GM06990 (cell line): Measurements from ENCODE around the gene TPCN2.

Experiments
- DNase-seq: peaks from one replicate; pipeline ENCODE4 v3.0.0-alpha.2; 2011; ENCODE audit not compliant: insufficient read length; ENCODE audit errors: extremely low read depth
- H3K27me3 ChIP-seq: replicated peaks from 2 replicates; pipeline ENCODE4 v1.6.0; 2011; ENCODE audit warnings: low read length; ENCODE audit not compliant: control insufficient read depth, insufficient read depth
- H3K36me3 ChIP-seq: 2 replicates; pipeline ENCODE4 v1.5.1; 2011; ENCODE audit warnings: low read length; ENCODE audit not compliant: control insufficient read depth, insufficient read depth
- H3K4me3 ChIP-seq: replicated peaks from 2 replicates; pipeline ENCODE4 v1.5.1; 2011; ENCODE audit warnings: low read depth, mild to moderate bottlenecking, control low read depth, low read length
- CTCF ChIP-seq: IDR thresholded peaks from 2 replicates; pipeline ENCODE4 v1.5.1; 2011; ENCODE audit warnings: low read length, control low read depth, mild to moderate bottlenecking, inconsistent platforms; ENCODE audit not compliant: insufficient read depth, poor library complexity, severe bottlenecking

TPCN2 gene

GRCh38 chr11:69044111-69045013, 4.4 kb upstream of the TPCN2 start:
- no peaks in the 10 kb centered on the region for H3K36me3 ChIP-seq
- peak; percentile 53 for TF ChIP-seq CTCF
- no peak for DNase-seq
- no peak overlapping the region for H3K4me3 ChIP-seq
- no peaks in the 10 kb centered on the region for H3K27me3 ChIP-seq

GRCh38 chr11:69048031-69048693, 570 bp upstream of the TPCN2 start:
- Histone ChIP-seq H3K4me3 (peak overlapping the region; percentile 20), H3K27me3 (no peaks in the 10 kb centered on the region), H3K36me3 (no peaks in the 10 kb centered on the region)
- DNase-seq = no peak
- TF ChIP-seq CTCF = no peak

DNA sequence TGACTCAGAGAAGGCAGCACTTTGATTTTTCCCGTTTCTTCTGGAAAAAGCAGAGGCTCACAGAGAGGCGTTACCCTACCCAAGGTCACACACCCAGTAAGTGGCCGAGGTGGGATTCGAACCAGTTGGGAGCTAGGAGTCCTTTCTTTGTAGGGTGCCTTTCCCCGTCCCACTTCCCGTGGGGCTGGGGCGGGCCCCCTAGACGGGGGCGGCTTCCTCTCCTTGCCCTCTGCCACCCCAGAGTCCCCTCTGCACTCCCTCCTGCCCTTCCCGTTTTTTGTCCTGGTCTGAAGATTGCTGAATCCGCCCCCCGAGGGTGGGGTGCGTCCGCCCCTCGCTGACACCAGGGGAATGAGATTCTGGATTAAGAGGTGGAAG, 747 bp downstream of the TPCN2 start:
- Histone ChIP-seq H3K36me3 (no peaks in the 10 kb centered on the region), H3K4me3 (peak overlapping the region; percentile 91), H3K27me3 (no peaks in the 10 kb centered on the region)
- DNase-seq = no peak
- no peak for TF ChIP-seq CTCF

DNA sequence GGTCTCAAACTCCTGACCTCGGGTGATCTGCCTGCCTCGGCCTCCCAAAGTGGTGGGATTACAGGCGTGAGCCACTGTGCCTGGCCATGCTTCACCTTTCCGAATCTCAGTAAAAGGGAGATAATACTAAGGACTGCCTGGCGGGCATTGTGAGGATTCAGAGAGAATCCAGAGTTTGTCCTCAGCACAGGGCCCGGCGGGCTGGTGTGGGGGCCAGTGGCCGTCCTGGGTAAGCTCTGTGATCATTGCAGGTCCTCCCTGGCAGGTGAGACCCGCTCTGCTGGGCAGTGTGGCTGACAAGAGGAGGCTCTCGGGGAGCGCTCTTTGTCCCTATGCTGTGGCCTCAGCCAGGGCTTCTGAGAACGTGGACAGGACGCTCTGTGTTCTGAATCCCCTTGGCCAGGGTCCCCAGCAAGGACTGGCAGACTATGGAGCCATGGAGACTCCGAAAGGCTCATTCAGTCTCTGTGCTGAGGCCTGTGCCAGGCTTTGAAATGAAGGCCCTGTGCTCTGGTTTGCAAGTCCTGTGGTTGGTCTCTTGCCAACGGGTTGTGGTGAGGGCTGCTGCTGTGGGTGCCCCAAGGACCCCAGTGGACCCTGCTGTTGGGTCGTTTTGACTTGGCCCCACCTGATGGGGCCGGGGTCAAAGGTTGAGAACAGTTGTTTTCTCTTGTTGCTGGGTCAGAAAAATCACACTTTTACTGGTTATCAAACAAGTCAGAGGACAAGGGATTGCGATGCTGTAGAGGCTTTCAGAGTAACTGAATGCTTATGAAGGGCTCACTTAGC, 2.1 kb downstream of the TPCN2 start:
- Histone ChIP-seq H3K27me3 (no peaks in the 10 kb centered on the region), H3K4me3 (no peak overlapping the region), H3K36me3 (no peaks in the 10 kb centered on the region)
- TF ChIP-seq CTCF = no peak
- DNase-seq = no peak

GRCh38 chr11:69051381-69052342, 2.9 kb downstream of the TPCN2 start:
- Histone ChIP-seq H3K36me3 (no peaks in the 10 kb centered on the region), H3K4me3 (no peak overlapping the region), H3K27me3 (no peaks in the 10 kb centered on the region)
- no peak for TF ChIP-seq CTCF
- DNase-seq = peak; percentile 65
